ENCODE results near the gene OR2M4. TPM values are rescaled to one million over a fixed set of nuclear protein-coding genes. Genes with fewer than 3 reads are reported as not detected.

Gene OR2M4
- total and polyA plus RNA-seq, 2 of the 4 experiments (the other 2 are of a cell fraction): not detected

DNA sequence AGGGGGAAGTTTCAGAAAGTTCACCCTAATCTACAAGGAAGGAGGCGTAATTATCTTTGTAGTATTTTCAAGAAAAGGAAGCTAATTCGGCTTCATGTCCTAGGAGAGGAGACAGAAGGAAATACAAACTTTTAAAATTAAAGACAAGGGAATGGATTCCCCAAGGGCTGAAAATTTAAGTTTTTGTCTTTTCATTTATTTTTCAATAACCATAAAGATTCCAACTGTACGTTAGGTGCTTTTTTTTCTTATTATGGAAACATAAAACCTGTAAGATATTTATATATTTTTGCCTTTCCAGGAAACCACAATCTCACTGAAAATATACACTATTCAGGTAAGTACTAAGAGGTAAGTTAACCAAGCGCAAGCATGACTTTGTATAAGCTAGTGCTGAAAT is 34.3 kb upstream of the OR2M4 start, which contains the start of gene OR2M3:
Gene OR2M3 (plus strand): TSS at position 301 of the 400 bp plus-strand sequence. CDS start 5,803 bp downstream, outside the sequence.
- no TSS peak for BruUV-seq (replicated peaks)
- no peak within 1 kb of the TSS for H3K9ac ChIP-seq (ENCODE audit: low read depth, low read length)
- CTCF ChIA-PET: no interaction called here

More for the DNA sequence above, 34.3 kb upstream of the OR2M4 start, which contains the start of gene OR2M3:
- no peak within 1 kb of the TSS for H3K4ac ChIP-seq (ENCODE audit: low read depth, low read length)
- peaks cover 2% of the 10 kb centered on the region; the same call in 1 of the 2 replicates for H3K9me3 ChIP-seq (ENCODE audit: control insufficient read depth, insufficient read depth, low read length)
- H2BK20ac ChIP-seq (ENCODE audit: low read depth, low read length): no peak within 1 kb of the TSS
- H3K4me2 ChIP-seq (ENCODE audit: low read depth, low read length): no peak within 1 kb of the TSS
- no peaks in the 10 kb centered on the region for H3K79me1 ChIP-seq (ENCODE audit: low read depth in 1 of 2, low read length in 2 of 2)
- no peaks in the 10 kb centered on the region for H3K9me1 ChIP-seq (ENCODE audit: insufficient read depth, low read length)
- no peak within 1 kb of the TSS for H2BK120ac ChIP-seq (ENCODE audit: low read depth, low read length)
- in situ Hi-C loops (cut with MboI; ENCODE audit: low sequenced_read_pairs) (no loop called here), intact Hi-C loops (cut with micrococcal nuclease) (no loop called here), dilution Hi-C loops (cut with HindIII; ENCODE audit: low sequenced_read_pairs, unreplicated experiment) (no loop called here)
- H3K56ac ChIP-seq (ENCODE audit: extremely low read depth, insufficient read depth, low read length): no peak within 1 kb of the TSS
- no peak within 1 kb of the TSS for H4K91ac ChIP-seq (ENCODE audit: insufficient read depth, low read depth, low read length)
- H3K36me3 ChIP-seq (ENCODE audit: control insufficient read depth, insufficient read depth, low read length): no peaks in the 10 kb centered on the region
- no peaks in the 10 kb centered on the region for H3K4me1 ChIP-seq (ENCODE audit: control insufficient read depth, insufficient read depth, low read length)
- H4K5ac ChIP-seq (ENCODE audit: low read depth, low read length): no peak within 1 kb of the TSS
- H2AFZ ChIP-seq (replicated peaks; ENCODE audit: low read length, poor library complexity): no peak within 1 kb of the TSS
- DNase-seq (no peak), ATAC-seq (ENCODE audit: low read depth) (no peak)
- POLR2A ChIA-PET (ENCODE audit: unreplicated experiment): no interaction called here
- no peaks in the 10 kb centered on the region for H3K27me3 ChIP-seq (ENCODE audit: control insufficient read depth, insufficient read depth, low read length)
- H2AK5ac ChIP-seq (ENCODE audit: low read depth, low read length): no peak within 1 kb of the TSS
- H2BK15ac ChIP-seq (ENCODE audit: low read depth, low read length): no peak within 1 kb of the TSS
- H3K27ac ChIP-seq (ENCODE audit: insufficient read depth, low read length): no peak within 1 kb of the TSS
- H3K23ac ChIP-seq (ENCODE audit: low read depth, low read length): no peak within 1 kb of the TSS
- no peak within 1 kb of the TSS for H3K4me3 ChIP-seq (ENCODE audit: insufficient read depth, low read depth, low read length)
- no peak within 1 kb of the TSS for H3K14ac ChIP-seq (replicated peaks; ENCODE audit: low read depth, low read length)
- WGBS, 2 experiments (ENCODE audit: extremely low coverage in 2 of 2, insufficient read length in 1 of 2): no CpG with 5 or more reads among the region's 4 CpGs
- H3K18ac ChIP-seq (ENCODE audit: low read depth, low read length): no peak within 1 kb of the TSS
- no peak within 1 kb of the TSS for H2BK5ac ChIP-seq (ENCODE audit: low read depth, low read length, poor library complexity, severe bottlenecking)
- H2AK9ac ChIP-seq (replicated peaks; ENCODE audit: low read depth, low read length, poor library complexity): no peak within 1 kb of the TSS
- H4K8ac ChIP-seq (ENCODE audit: low read depth in 2 of 2, low read length in 2 of 2): no peak within 1 kb of the TSS
- TF ChIP-seq BHLHE40 (IDR thresholded peaks at IDR 0.05; ENCODE audit: low read depth, low read length) (no peak), SMC3 (IDR thresholded peaks at IDR 0.05; ENCODE audit: low read depth, low read length) (no peak), NFE2L2 (IDR thresholded peaks at IDR 0.05; ENCODE audit: low read depth, low read length) (no peak), CHD1 (IDR thresholded peaks at IDR 0.05; ENCODE audit: low read depth, low read length) (no peak), MAFK (IDR thresholded peaks at IDR 0.05; ENCODE audit: low read depth, low read length) (no peak), RCOR1 (IDR thresholded peaks at IDR 0.05; ENCODE audit: insufficient replicate concordance, low read length) (no peak), CEBPB (IDR thresholded peaks at IDR 0.05; ENCODE audit: low read depth, low read length) (no peak), RAD21 (IDR thresholded peaks at IDR 0.05; ENCODE audit: low read length) (no peak), FOS (IDR thresholded peaks at IDR 0.05; ENCODE audit: low read depth, low read length) (no peak)
- H4K20me1 ChIP-seq (ENCODE audit: insufficient read depth, low read length): no peaks in the 10 kb centered on the region

Data from IMR-90 (cell line).